Measurements from ENCODE around the gene AOPEP.

AOPEP gene

GRCh38 chr9:95028853-95029219 is 302.3 kb downstream of the AOPEP start:
- H3K4me2 ChIP-seq (ENCODE audit: low read length), result no peak overlapping the region
- H3K36me3 ChIP-seq (ENCODE audit: insufficient read depth, low read length), result peaks cover 4% of the 10 kb centered on the region; the same call in 1 of the 2 replicates
- no peaks in the 10 kb centered on the region for H4K20me1 ChIP-seq (ENCODE audit: insufficient read depth, low read length)
- H3K4me1 ChIP-seq (ENCODE audit: insufficient read depth, low read length, severe bottlenecking), result peaks cover 68% of the 10 kb centered on the region
- H3K27me3 ChIP-seq (ENCODE audit: insufficient read depth, low read length), result no peaks in the 10 kb centered on the region
- no peaks in the 10 kb centered on the region for H3K9me3 ChIP-seq (ENCODE audit: low read length)
- H2AFZ ChIP-seq (ENCODE audit: low read length), result no peak overlapping the region
- TF ChIP-seq, protein P1, sequence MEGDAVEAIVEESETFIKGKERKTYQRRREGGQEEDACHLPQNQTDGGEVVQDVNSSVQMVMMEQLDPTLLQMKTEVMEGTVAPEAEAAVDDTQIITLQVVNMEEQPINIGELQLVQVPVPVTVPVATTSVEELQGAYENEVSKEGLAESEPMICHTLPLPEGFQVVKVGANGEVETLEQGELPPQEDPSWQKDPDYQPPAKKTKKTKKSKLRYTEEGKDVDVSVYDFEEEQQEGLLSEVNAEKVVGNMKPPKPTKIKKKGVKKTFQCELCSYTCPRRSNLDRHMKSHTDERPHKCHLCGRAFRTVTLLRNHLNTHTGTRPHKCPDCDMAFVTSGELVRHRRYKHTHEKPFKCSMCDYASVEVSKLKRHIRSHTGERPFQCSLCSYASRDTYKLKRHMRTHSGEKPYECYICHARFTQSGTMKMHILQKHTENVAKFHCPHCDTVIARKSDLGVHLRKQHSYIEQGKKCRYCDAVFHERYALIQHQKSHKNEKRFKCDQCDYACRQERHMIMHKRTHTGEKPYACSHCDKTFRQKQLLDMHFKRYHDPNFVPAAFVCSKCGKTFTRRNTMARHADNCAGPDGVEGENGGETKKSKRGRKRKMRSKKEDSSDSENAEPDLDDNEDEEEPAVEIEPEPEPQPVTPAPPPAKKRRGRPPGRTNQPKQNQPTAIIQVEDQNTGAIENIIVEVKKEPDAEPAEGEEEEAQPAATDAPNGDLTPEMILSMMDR (IDR thresholded peaks at IDR 0.05; ENCODE audit: low read length), result no peak
- TF ChIP-seq EZH2 (IDR thresholded peaks at IDR 0.05; ENCODE audit: borderline replicate concordance, low read length), result no peak
- no peaks in the 10 kb centered on the region for H3F3A ChIP-seq (ENCODE audit: insufficient read depth, low read length)
- H3K9ac ChIP-seq (ENCODE audit: low read length), result no peak overlapping the region
- no peaks in the 10 kb centered on the region for H3K79me2 ChIP-seq (ENCODE audit: insufficient read depth, low read length)
- H3K27ac ChIP-seq (ENCODE audit: low read depth, low read length, poor library complexity, severe bottlenecking), result no peak overlapping the region
- H3K9me2 ChIP-seq (ENCODE audit: low read depth, low read length), result no peaks in the 10 kb centered on the region
- H3K4me3 ChIP-seq (ENCODE audit: low read depth, low read length, poor library complexity, severe bottlenecking), result no peak overlapping the region

DNA sequence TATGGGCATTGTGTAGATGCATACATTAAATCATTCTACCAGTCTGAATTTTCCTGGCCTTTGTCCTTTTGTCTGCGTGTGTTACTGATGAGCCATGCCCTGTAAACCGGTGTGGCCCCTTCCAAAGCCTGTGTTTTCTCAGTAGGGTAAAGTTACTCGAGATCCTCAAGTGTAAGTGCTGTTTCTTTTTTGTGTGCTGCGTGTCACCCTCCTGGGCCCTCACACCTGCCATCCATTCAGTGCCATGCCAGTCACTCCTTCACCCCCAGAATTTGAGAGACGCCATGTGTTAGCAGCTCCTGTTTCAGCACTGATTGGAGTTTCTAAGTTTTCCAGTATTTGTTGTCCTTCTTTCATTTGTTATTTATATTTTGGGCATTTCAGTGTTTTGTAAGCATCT is 302.8 kb downstream of the AOPEP start:
- TF ChIP-seq EZH2 (IDR thresholded peaks at IDR 0.05; ENCODE audit: borderline replicate concordance, low read length), result no peak
- TF ChIP-seq, protein P1 (IDR thresholded peaks at IDR 0.05; ENCODE audit: low read length), result no peak
- Histone ChIP-seq H3K27me3 (ENCODE audit: insufficient read depth, low read length) (no peaks in the 10 kb centered on the region), H3K4me2 (ENCODE audit: low read length) (no peak overlapping the region), H3K79me2 (ENCODE audit: insufficient read depth, low read length) (peaks cover 4% of the 10 kb centered on the region; the same call in 1 of the 2 replicates), H3K9me3 (ENCODE audit: low read length) (no peaks in the 10 kb centered on the region), H3K4me3 (ENCODE audit: low read depth, low read length, poor library complexity, severe bottlenecking) (no peak overlapping the region), H3K9me2 (ENCODE audit: low read depth, low read length) (no peaks in the 10 kb centered on the region), H3F3A (ENCODE audit: insufficient read depth, low read length) (no peaks in the 10 kb centered on the region), H3K27ac (ENCODE audit: low read depth, low read length, poor library complexity, severe bottlenecking) (no peak overlapping the region), H2AFZ (ENCODE audit: low read length) (no peak overlapping the region), H4K20me1 (ENCODE audit: insufficient read depth, low read length) (no peaks in the 10 kb centered on the region), H3K9ac (ENCODE audit: low read length) (no peak overlapping the region), H3K4me1 (ENCODE audit: insufficient read depth, low read length, severe bottlenecking) (peaks cover 64% of the 10 kb centered on the region), H3K36me3 (ENCODE audit: insufficient read depth, low read length) (peaks cover 4% of the 10 kb centered on the region; the same call in 1 of the 2 replicates)

- no peaks in the 10 kb centered on the region for H3K9me2 ChIP-seq (ENCODE audit: low read depth, low read length)
- no peak overlapping the region for H3K4me2 ChIP-seq (ENCODE audit: low read length)
- H3K27me3 ChIP-seq (ENCODE audit: insufficient read depth, low read length), result no peaks in the 10 kb centered on the region
- H2AFZ ChIP-seq (ENCODE audit: low read length), result no peak overlapping the region
- no peaks in the 10 kb centered on the region for H3K9me3 ChIP-seq (ENCODE audit: low read length)
- peaks cover 59% of the 10 kb centered on the region for H3K4me1 ChIP-seq (ENCODE audit: insufficient read depth, low read length, severe bottlenecking)
- TF ChIP-seq, protein P1 (IDR thresholded peaks at IDR 0.05; ENCODE audit: low read length), result no peak
- no peak for TF ChIP-seq EZH2 (IDR thresholded peaks at IDR 0.05; ENCODE audit: borderline replicate concordance, low read length)
- H3K79me2 ChIP-seq (ENCODE audit: insufficient read depth, low read length), result peaks cover 5% of the 10 kb centered on the region; the same call in 1 of the 2 replicates
- H3K27ac ChIP-seq (ENCODE audit: low read depth, low read length, poor library complexity, severe bottlenecking), result no peak overlapping the region
- H3K36me3 ChIP-seq (ENCODE audit: insufficient read depth, low read length), result peaks cover 4% of the 10 kb centered on the region; the same call in 1 of the 2 replicates
- no peaks in the 10 kb centered on the region for H3F3A ChIP-seq (ENCODE audit: insufficient read depth, low read length)
- no peaks in the 10 kb centered on the region for H4K20me1 ChIP-seq (ENCODE audit: insufficient read depth, low read length)
- H3K4me3 ChIP-seq (ENCODE audit: low read depth, low read length, poor library complexity, severe bottlenecking), result no peak overlapping the region
- H3K9ac ChIP-seq (ENCODE audit: low read length), result no peak overlapping the region
Measured at GRCh38 chr9:95029720-95030119, 303.2 kb downstream of the AOPEP start.

Measured in OCI-LY1 (cell line).